ENCODE data around the gene SBK2.

DNA sequence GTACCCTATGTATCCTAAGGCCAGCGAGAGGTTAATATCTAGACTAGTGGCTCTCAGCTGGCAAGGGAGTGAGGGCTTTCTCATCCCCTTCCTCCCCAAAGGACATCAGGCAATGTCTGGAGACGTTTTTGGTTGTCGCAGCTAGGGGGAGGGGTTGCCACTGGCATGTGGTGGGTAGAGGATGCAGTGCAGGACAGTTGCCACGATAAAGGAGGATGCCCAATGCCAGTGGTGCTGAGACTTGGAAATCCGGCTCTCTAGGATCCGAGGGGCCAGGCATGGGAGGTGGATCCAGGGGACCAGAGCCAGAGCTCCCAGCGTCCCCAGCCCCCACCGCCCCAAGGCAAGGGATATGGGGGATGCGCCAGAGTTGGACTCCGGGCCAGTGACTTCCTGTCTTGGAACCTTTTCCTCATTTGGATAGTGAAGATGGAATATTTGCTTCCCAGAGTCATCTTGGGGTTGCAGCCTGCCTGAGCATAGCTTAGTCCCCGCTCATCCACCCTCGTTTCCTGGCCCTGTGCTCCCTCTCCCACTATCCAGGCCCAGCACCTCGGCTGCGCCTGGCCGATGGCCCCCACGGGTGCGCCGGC, 43.8 kb downstream of the SBK2 start:
- TF ChIP-seq, protein P1, sequence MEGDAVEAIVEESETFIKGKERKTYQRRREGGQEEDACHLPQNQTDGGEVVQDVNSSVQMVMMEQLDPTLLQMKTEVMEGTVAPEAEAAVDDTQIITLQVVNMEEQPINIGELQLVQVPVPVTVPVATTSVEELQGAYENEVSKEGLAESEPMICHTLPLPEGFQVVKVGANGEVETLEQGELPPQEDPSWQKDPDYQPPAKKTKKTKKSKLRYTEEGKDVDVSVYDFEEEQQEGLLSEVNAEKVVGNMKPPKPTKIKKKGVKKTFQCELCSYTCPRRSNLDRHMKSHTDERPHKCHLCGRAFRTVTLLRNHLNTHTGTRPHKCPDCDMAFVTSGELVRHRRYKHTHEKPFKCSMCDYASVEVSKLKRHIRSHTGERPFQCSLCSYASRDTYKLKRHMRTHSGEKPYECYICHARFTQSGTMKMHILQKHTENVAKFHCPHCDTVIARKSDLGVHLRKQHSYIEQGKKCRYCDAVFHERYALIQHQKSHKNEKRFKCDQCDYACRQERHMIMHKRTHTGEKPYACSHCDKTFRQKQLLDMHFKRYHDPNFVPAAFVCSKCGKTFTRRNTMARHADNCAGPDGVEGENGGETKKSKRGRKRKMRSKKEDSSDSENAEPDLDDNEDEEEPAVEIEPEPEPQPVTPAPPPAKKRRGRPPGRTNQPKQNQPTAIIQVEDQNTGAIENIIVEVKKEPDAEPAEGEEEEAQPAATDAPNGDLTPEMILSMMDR (IDR thresholded peaks at IDR 0.05 in 4 of 5, conservative IDR thresholded peaks at IDR 0.05 in 1 of 5), result no peak
- TF ChIP-seq POLR2A (IDR thresholded peaks at IDR 0.05), result no peak

All from gastrocnemius medialis (tissue), 4 donors.